Measurements from ENCODE around the gene HDAC4.

The HDAC4 gene

GRCh38 chr2:239070466-239070865 lies 330.4 kb downstream of the HDAC4 start:
- TF ChIP-seq MAX (IDR thresholded peaks at IDR 0.05) (no peak), USF1 (IDR thresholded peaks at IDR 0.05) (no peak), TEAD4 (IDR thresholded peaks at IDR 0.05) (no peak), EGR1 (IDR thresholded peaks at IDR 0.05) (no peak), NFIC (IDR thresholded peaks at IDR 0.05) (no peak)

- 0 out of 2 replicates have a peak, but pooled peaks have one; percentile 5 for TF ChIP-seq USF1 (IDR thresholded peaks at IDR 0.05)
Observed at GRCh38 chr2:239069362-239070333, 331.2 kb downstream of the HDAC4 start.

GRCh38 chr2:239068411-239068810 lies 332.4 kb downstream of the HDAC4 start:
- TF ChIP-seq ZBTB7A (IDR thresholded peaks at IDR 0.05; ENCODE audit: low read depth) (no peak), MAX (IDR thresholded peaks at IDR 0.05) (no peak), EGR1 (IDR thresholded peaks at IDR 0.05) (no peak), TAF1 (IDR thresholded peaks at IDR 0.05; ENCODE audit: low read depth) (no peak), TCF12 (IDR thresholded peaks at IDR 0.05; ENCODE audit: low read depth) (no peak), FOXM1 (IDR thresholded peaks at IDR 0.05; ENCODE audit: borderline replicate concordance, low read depth) (no peak), NFIC (IDR thresholded peaks at IDR 0.05) (no peak), REST (IDR thresholded peaks at IDR 0.05; ENCODE audit: low read depth) (no peak)

- no peak for TF ChIP-seq YY1 (IDR thresholded peaks at IDR 0.05; ENCODE audit: low read depth)
- TF ChIP-seq TEAD4 (IDR thresholded peaks at IDR 0.05): no peak
- no peak for TF ChIP-seq EP300 (IDR thresholded peaks at IDR 0.05; ENCODE audit: borderline replicate concordance)
- TF ChIP-seq REST (IDR thresholded peaks at IDR 0.05; ENCODE audit: low read depth): no peak
- no peak for TF ChIP-seq CREB1 (IDR thresholded peaks at IDR 0.05; ENCODE audit: low read depth)
- no peak for TF ChIP-seq FOXM1 (IDR thresholded peaks at IDR 0.05; ENCODE audit: borderline replicate concordance, low read depth)
- no peak for TF ChIP-seq ZBTB7A (IDR thresholded peaks at IDR 0.05; ENCODE audit: low read depth)
- no peak for TF ChIP-seq TCF12 (IDR thresholded peaks at IDR 0.05; ENCODE audit: low read depth)
- no peak for TF ChIP-seq EGR1 (IDR thresholded peaks at IDR 0.05)
Observed at GRCh38 chr2:239067196-239067865, 333.5 kb downstream of the HDAC4 start.

GRCh38 chr2:239066597-239066996 lies 334.2 kb downstream of the HDAC4 start:
- TF ChIP-seq FOXM1 (IDR thresholded peaks at IDR 0.05; ENCODE audit: borderline replicate concordance, low read depth) (no peak), TCF12 (IDR thresholded peaks at IDR 0.05; ENCODE audit: low read depth) (no peak), RAD21 (IDR thresholded peaks at IDR 0.05; ENCODE audit: low read depth) (no peak), TAF1 (IDR thresholded peaks at IDR 0.05; ENCODE audit: low read depth) (no peak), REST (IDR thresholded peaks at IDR 0.05; ENCODE audit: low read depth) (no peak), CREB1 (IDR thresholded peaks at IDR 0.05; ENCODE audit: low read depth) (no peak), EGR1 (IDR thresholded peaks at IDR 0.05) (no peak), NFIC (IDR thresholded peaks at IDR 0.05) (no peak), MAX (IDR thresholded peaks at IDR 0.05) (no peak), EP300 (IDR thresholded peaks at IDR 0.05; ENCODE audit: borderline replicate concordance) (no peak), CEBPB (IDR thresholded peaks at IDR 0.05) (no peak), YY1 (IDR thresholded peaks at IDR 0.05; ENCODE audit: low read depth) (no peak), USF1 (IDR thresholded peaks at IDR 0.05) (no peak), ZBTB7A (IDR thresholded peaks at IDR 0.05; ENCODE audit: low read depth) (no peak), TEAD4 (IDR thresholded peaks at IDR 0.05) (no peak)

Data from Ishikawa (cell line).